ENCODE measurements around the gene RASSF10. TPM values are rescaled to one million over a fixed set of nuclear protein-coding genes. Genes with fewer than 3 reads are reported as not detected.

RASSF10 gene
- total RNA-seq, 1 experiment from 2014 or later = 2.4 TPM

DNA sequence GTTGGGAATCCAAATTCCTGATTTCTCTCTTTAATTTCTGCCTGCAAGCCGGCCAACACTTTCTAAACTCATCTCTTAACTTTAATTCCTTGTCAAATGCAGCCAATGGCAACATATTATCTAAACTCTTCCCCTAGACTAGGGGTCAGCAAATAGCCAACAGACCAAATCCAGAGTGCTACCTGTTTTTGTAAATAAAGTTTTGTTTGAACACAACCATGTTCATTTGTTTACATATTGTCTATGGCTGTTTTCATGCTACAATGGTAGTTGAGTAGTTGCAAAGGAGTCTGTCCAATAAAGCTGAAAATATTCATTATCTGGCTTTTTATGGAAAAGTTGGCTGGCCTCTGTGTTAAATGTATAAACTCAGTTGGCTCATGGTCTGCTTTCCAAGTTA, 37.2 kb upstream of the RASSF10 start:
- no peak overlapping the region for H3K27ac Mint-ChIP-seq
- no peaks in the 10 kb centered on the region for H3K9me3 Mint-ChIP-seq

More for the DNA sequence above, 37.2 kb upstream of the RASSF10 start:
- no peak overlapping the region for H3K56ac ChIP-seq (ENCODE audit: insufficient read length, low read depth, low read length)
- Mint-ChIP-seq H3K27me3 (ENCODE audit: low read depth) (0 out of 2 replicates have a peak, but pooled peaks cover 2% of the 10 kb centered on the region), H3K36me3 (ENCODE audit: insufficient read depth in 1 of 3, low read depth in 3 of 3) (no peaks in the 10 kb centered on the region), H3K4me1 (peaks cover 8 to 10% of the 10 kb centered on the region in 2 experiments), H3K4me3 (no peak overlapping the region)
- no peak overlapping the region for H3T11ph ChIP-seq (ENCODE audit: low read length)
- no peak overlapping the region for H3K18ac ChIP-seq (ENCODE audit: insufficient read length, low read depth, low read length)
- no peak overlapping the region for H3K4ac ChIP-seq (ENCODE audit: low read depth, low read length)
- H2AFZ ChIP-seq (ENCODE audit: low read length) = no peak overlapping the region
- no peaks in the 10 kb centered on the region for H3K23me2 ChIP-seq (ENCODE audit: insufficient read length, low read depth, low read length, poor library complexity, severe bottlenecking)
- H3K9me3 ChIP-seq (ENCODE audit: control insufficient read depth, low read depth, low read length) = no peaks in the 10 kb centered on the region
- H3K4me1 ChIP-seq (ENCODE audit: insufficient read depth, low read length) = no peaks in the 10 kb centered on the region
- H4K8ac ChIP-seq (replicated peaks; ENCODE audit: insufficient read length, low read depth, low read length) = no peak overlapping the region
- no peak overlapping the region for H2BK120ac ChIP-seq (ENCODE audit: low read depth, low read length, poor library complexity, severe bottlenecking)
- no peak overlapping the region for H3K27ac ChIP-seq (ENCODE audit: insufficient read length, low read depth, low read length)
- TF ChIP-seq, protein P1, sequence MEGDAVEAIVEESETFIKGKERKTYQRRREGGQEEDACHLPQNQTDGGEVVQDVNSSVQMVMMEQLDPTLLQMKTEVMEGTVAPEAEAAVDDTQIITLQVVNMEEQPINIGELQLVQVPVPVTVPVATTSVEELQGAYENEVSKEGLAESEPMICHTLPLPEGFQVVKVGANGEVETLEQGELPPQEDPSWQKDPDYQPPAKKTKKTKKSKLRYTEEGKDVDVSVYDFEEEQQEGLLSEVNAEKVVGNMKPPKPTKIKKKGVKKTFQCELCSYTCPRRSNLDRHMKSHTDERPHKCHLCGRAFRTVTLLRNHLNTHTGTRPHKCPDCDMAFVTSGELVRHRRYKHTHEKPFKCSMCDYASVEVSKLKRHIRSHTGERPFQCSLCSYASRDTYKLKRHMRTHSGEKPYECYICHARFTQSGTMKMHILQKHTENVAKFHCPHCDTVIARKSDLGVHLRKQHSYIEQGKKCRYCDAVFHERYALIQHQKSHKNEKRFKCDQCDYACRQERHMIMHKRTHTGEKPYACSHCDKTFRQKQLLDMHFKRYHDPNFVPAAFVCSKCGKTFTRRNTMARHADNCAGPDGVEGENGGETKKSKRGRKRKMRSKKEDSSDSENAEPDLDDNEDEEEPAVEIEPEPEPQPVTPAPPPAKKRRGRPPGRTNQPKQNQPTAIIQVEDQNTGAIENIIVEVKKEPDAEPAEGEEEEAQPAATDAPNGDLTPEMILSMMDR (conservative IDR thresholded peaks at IDR 0.05) = no peak
- DNase-seq = no peak
- no peak overlapping the region for H2BK5ac ChIP-seq (ENCODE audit: insufficient read length, low read length)
- no peak overlapping the region for H3K9ac ChIP-seq (ENCODE audit: extremely low read depth, insufficient read length, low read length)
- WGBS (ENCODE audit: extremely low coverage, insufficient read length, low lambda C conversion rate) = no CpG with 5 or more reads among the region's 1 CpG
- H3K79me1 ChIP-seq (ENCODE audit: insufficient read depth, low read depth, low read length, poor library complexity, severe bottlenecking) = no peaks in the 10 kb centered on the region
- H3K14ac ChIP-seq (ENCODE audit: insufficient read depth, low read length) = no peak overlapping the region
- H4K5ac ChIP-seq (ENCODE audit: insufficient read length, low read depth, low read length) = no peak overlapping the region
- H2BK20ac ChIP-seq (ENCODE audit: low read depth, low read length, poor library complexity, severe bottlenecking) = no peak overlapping the region
- H3K4me2 ChIP-seq (ENCODE audit: insufficient read depth, insufficient read length, low read length) = no peak overlapping the region
- no peak overlapping the region for H2BK12ac ChIP-seq (ENCODE audit: insufficient read length, low read depth, low read length)
- H2BK15ac ChIP-seq (ENCODE audit: low read depth, low read length) = no peak overlapping the region
- H2AK5ac ChIP-seq (ENCODE audit: insufficient read length, low read length) = no peak overlapping the region
- H3K79me2 ChIP-seq (ENCODE audit: insufficient read depth, low read length) = no peaks in the 10 kb centered on the region
- no peaks in the 10 kb centered on the region for H3K27me3 ChIP-seq (ENCODE audit: insufficient read depth, low read length)
- no peak overlapping the region for H3K23ac ChIP-seq (ENCODE audit: insufficient read length, low read depth, low read length)
- no peaks in the 10 kb centered on the region for H4K20me1 ChIP-seq (ENCODE audit: control insufficient read depth, insufficient read depth, insufficient read length)
- no peak overlapping the region for H4K91ac ChIP-seq (ENCODE audit: insufficient read length, low read depth, low read length)

Data from H9 (cell line).